ENCODE measurements around the gene BLOC1S5.

BLOC1S5 gene

GRCh38 chr6:7976485-7977056, 87.6 kb downstream of the BLOC1S5 start:
- Histone ChIP-seq H3K36me3 (replicated peaks; ENCODE audit: low read depth, low read length) (no peaks in the 10 kb centered on the region), H3K27me3 (ENCODE audit: low read depth, low read length) (no peaks in the 10 kb centered on the region), H3K4me2 (ENCODE audit: low read length) (peak overlapping the region; percentile 65), H2AFZ (ENCODE audit: low read depth, low read length) (no peak overlapping the region), H3K9ac (ENCODE audit: low read length) (no peak overlapping the region), H4K20me1 (ENCODE audit: insufficient read depth, low read length) (no peaks in the 10 kb centered on the region), H3K4me1 (ENCODE audit: low read length) (peaks cover 20% of the 10 kb centered on the region), H3K4me3 (ENCODE audit: low read length) (peak overlapping the region; percentile 53), H3K79me2 (ENCODE audit: low read length) (no peaks in the 10 kb centered on the region), H3K27ac (ENCODE audit: low read length) (no peak overlapping the region), H3K9me3 (ENCODE audit: insufficient read depth, low read length) (no peaks in the 10 kb centered on the region)
- TF ChIP-seq CTCF (IDR thresholded peaks at IDR 0.05; ENCODE audit: low read depth, low read length) (no peak), EZH2phosphoT487 (IDR thresholded peaks at IDR 0.05; ENCODE audit: low read depth) (no peak)

GRCh38 chr6:7975764-7976146, 88.4 kb downstream of the BLOC1S5 start:
- H3K4me3 ChIP-seq (ENCODE audit: low read length): peak overlapping the region; percentile 53

GRCh38 chr6:7974938-7975763, 89.0 kb downstream of the BLOC1S5 start:
- TF ChIP-seq CTCF (IDR thresholded peaks at IDR 0.05; ENCODE audit: low read depth, low read length) (no peak), EZH2phosphoT487 (IDR thresholded peaks at IDR 0.05; ENCODE audit: low read depth) (no peak)
- peaks cover 20% of the 10 kb centered on the region for H3K4me1 ChIP-seq (ENCODE audit: low read length)
- no peak overlapping the region for H3K9ac ChIP-seq (ENCODE audit: low read length)
- H3K4me3 ChIP-seq (ENCODE audit: low read length): peak overlapping the region; percentile 53
- H3K9me3 ChIP-seq (ENCODE audit: insufficient read depth, low read length): no peaks in the 10 kb centered on the region
- no peak overlapping the region for H3K27ac ChIP-seq (ENCODE audit: low read length)
- peaks cover 5% of the 10 kb centered on the region for H3K36me3 ChIP-seq (replicated peaks; ENCODE audit: low read depth, low read length)
- H3K4me2 ChIP-seq (ENCODE audit: low read length): peak overlapping the region; percentile 65
- no peaks in the 10 kb centered on the region for H3K27me3 ChIP-seq (ENCODE audit: low read depth, low read length)
- H3K79me2 ChIP-seq (ENCODE audit: low read length): no peaks in the 10 kb centered on the region
- H4K20me1 ChIP-seq (ENCODE audit: insufficient read depth, low read length): no peaks in the 10 kb centered on the region
- peak overlapping the region; percentile 60; the same call in 1 of the 2 replicates for H2AFZ ChIP-seq (ENCODE audit: low read depth, low read length)

More at GRCh38 chr6:7975764-7976146, 88.4 kb downstream of the BLOC1S5 start:
- Histone ChIP-seq H3K79me2 (ENCODE audit: low read length) (no peaks in the 10 kb centered on the region), H3K27ac (ENCODE audit: low read length) (no peak overlapping the region), H3K9ac (ENCODE audit: low read length) (peak overlapping the region; percentile 24; the same call in 1 of the 2 replicates), H3K9me3 (ENCODE audit: insufficient read depth, low read length) (no peaks in the 10 kb centered on the region), H3K4me2 (ENCODE audit: low read length) (peak overlapping the region; percentile 65), H2AFZ (ENCODE audit: low read depth, low read length) (peak overlapping the region; percentile 60; the same call in 1 of the 2 replicates), H3K36me3 (replicated peaks; ENCODE audit: low read depth, low read length) (no peaks in the 10 kb centered on the region), H3K27me3 (ENCODE audit: low read depth, low read length) (no peaks in the 10 kb centered on the region), H3K4me1 (ENCODE audit: low read length) (peaks cover 20% of the 10 kb centered on the region), H4K20me1 (ENCODE audit: insufficient read depth, low read length) (no peaks in the 10 kb centered on the region)
- no peak for TF ChIP-seq EZH2phosphoT487 (IDR thresholded peaks at IDR 0.05; ENCODE audit: low read depth)
- no peak for TF ChIP-seq CTCF (IDR thresholded peaks at IDR 0.05; ENCODE audit: low read depth, low read length)

GRCh38 chr6:7974565-7974937, 89.6 kb downstream of the BLOC1S5 start:
- peaks cover 20% of the 10 kb centered on the region for H3K4me1 ChIP-seq (ENCODE audit: low read length)
- no peaks in the 10 kb centered on the region for H4K20me1 ChIP-seq (ENCODE audit: insufficient read depth, low read length)
- H3K9me3 ChIP-seq (ENCODE audit: insufficient read depth, low read length): no peaks in the 10 kb centered on the region
- H3K36me3 ChIP-seq (replicated peaks; ENCODE audit: low read depth, low read length): peaks cover 8% of the 10 kb centered on the region
- H3K27me3 ChIP-seq (ENCODE audit: low read depth, low read length): no peaks in the 10 kb centered on the region
- TF ChIP-seq CTCF (IDR thresholded peaks at IDR 0.05; ENCODE audit: low read depth, low read length) (no peak), EZH2phosphoT487 (IDR thresholded peaks at IDR 0.05; ENCODE audit: low read depth) (no peak)
- no peak overlapping the region for H3K27ac ChIP-seq (ENCODE audit: low read length)
- no peak overlapping the region for H3K4me2 ChIP-seq (ENCODE audit: low read length)
- no peak overlapping the region for H3K9ac ChIP-seq (ENCODE audit: low read length)
- no peaks in the 10 kb centered on the region for H3K79me2 ChIP-seq (ENCODE audit: low read length)
- H3K4me3 ChIP-seq (ENCODE audit: low read length): no peak overlapping the region
- H2AFZ ChIP-seq (ENCODE audit: low read depth, low read length): no peak overlapping the region

Measured in OCI-LY3 (cell line).